HG03064 (cell line): ENCODE results near the gene TSKU.

Experiments
- ATAC-seq: cut with Tn5 transposase; IDR thresholded peaks from one replicate; pipeline ENCODE4 v1.9.1; 2021; ENCODE audit warnings: low read depth; ENCODE audit not compliant: unreplicated experiment

TSKU gene

DNA sequence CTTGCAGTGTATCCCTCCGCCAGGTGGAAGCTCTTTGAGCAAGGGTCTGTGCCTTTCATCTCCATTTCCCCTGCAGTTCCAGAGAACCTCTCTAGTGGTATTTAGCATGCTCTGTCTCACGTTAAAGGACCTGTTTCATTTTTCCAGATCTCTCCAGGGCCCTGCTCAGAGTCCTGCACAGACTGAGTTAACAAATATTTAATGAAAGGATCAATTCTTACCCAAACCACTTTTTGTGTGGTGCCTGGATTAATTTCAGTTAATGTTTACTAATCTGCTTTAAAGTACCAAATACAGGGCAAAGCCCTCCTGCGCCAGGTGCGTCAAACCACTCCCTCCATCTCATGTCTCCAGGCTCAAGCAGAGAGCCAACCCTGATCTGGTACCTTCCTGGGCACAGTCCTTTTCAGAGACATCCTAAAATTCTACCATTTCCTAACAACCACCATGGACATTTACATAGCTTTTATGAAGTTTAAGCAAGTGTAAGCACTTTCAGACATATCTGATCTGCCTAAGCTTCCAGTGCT, 58.8 kb downstream of the TSKU start:
- ATAC-seq: no peak

DNA sequence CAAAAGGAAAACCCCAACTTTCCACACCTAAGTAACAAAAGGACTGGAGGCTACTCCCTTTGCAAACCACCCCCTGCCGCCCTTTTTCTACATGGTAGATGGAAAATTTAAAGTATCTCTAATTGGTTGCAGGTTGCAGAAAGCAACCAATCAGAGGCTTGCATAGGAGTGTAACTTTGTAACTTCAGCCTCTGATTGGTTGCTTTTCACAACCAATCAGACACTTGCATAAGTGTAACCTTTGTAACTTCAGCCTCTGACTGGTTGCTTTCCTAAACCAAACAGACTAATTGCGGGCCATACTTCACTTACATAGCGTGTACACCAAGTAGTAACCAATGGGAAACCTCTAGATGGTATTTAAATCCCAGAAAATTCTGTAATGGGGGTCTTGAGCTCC, 60.8 kb downstream of the TSKU start:
- ATAC-seq: no peak

DNA sequence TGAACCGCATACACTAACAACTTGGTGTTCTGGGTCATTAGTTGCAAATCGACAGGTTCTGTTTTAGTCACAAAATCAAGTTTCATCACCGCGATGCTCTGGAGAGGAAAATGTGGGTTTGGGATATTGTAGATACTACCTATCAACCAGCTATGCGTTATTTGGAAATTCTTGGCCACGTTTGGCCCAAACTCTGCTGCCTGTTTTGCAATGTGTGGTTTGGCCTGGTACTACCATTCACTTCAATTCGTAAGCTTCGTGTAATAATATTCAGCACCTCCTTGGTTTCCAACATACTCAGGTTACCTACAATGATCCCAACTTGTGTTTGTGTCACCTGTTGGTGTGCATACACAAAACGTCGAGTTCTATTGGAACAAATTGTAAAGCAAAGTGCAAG, 61.4 kb downstream of the TSKU start:
- no peak for ATAC-seq

DNA sequence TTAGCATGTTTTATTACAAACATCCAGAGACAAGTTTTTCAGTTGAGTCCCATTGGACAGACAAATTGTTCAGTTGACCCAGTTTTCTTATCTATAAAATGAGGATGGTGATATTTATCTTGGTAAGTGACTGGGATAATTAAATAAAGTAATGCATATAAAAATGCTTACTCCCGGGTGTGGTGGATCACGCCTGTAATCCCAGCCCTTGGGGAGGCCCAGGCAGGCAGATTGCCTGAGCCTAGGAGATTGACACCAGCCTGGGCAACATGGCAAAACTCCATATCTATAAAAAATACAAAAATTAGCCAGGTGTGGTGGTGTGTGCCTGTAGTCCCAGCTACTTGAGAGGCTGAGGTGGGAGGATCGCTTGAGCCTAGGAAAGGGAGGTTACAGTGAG, 61.9 kb downstream of the TSKU start:
- ATAC-seq: no peak

DNA sequence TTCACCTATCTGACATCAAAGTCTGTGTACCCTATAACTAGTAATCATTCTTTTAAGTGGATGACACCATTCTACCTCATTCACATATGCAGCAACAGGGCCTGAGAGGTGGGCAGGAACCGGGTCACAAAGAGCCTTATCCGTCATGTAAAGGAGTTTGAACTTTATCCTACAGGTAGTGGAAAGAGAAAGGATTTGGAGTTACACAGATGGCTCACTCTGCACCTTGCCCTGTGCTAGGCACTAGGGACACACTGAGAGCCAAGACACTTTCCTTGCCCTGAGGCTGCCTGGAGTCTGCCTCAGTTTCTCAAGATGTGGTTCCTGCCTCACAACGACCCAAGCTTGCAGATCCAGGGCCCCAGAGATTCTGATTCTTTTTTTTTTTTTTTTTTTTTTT, 63.3 kb downstream of the TSKU start:
- ATAC-seq: no peak
